Heart left ventricle (tissue), 16 donors: ENCODE results near the gene ETS2. TPM values are rescaled to one million over a fixed set of nuclear protein-coding genes. Genes with fewer than 3 reads are reported as not detected.

Source experiments
- ATAC-seq, 4 donors: fragments of 200-7000 bp; cut with Tn5 transposase; one replicate each; pipeline ENCODE4 v1.9.1; 2020 to 2022; ENCODE audit warnings: moderate library complexity in 4 of 4, mild to moderate bottlenecking in 3 of 4, moderate number of reproducible peaks in 1 of 4
- DNase-seq, 5 donors: peaks; one replicate each; pipeline ENCODE4 v3.0.0-alpha.2; 2020
- H3K27ac ChIP-seq, 12 donors: fragments of 200-600 bp; sonication (generic) in 4 of 12; one replicate each; pipeline versions ENCODE4 v1.5.0 to v1.8.0; 2016 to 2022; ENCODE audit warnings: mild to moderate bottlenecking in 2 of 12
- H3K27me3 ChIP-seq, 9 donors: fragments of 200-600 bp; sonication (generic) in 2 of 9; one replicate each; pipeline versions ENCODE4 v1.5.1 to v1.8.0; 2016 to 2022; ENCODE audit warnings: mild to moderate bottlenecking in 3 of 9
- H3K36me3 ChIP-seq, 9 donors: fragments of 200-600 bp; sonication (generic) in 2 of 9; one replicate each; pipeline versions ENCODE4 v1.5.0 to v1.8.0; 2018 to 2022; ENCODE audit warnings: mild to moderate bottlenecking in 2 of 9
- H3K4me1 ChIP-seq, 12 donors: fragments of 200-600 bp; sonication (generic) in 4 of 12; one replicate each; pipeline versions ENCODE4 v1.5.0 to v1.8.0; 2016 to 2022; ENCODE audit warnings: mild to moderate bottlenecking in 3 of 12
- H3K4me3 ChIP-seq, 12 donors: fragments of 200-600 bp; sonication (generic) in 4 of 12; one replicate each; pipeline versions ENCODE4 v1.5.0 to v1.8.0; 2017 to 2022; ENCODE audit warnings: mild to moderate bottlenecking in 9 of 12, moderate library complexity in 4 of 12
- H3K9me3 ChIP-seq, 12 donors: fragments of 200-600 bp; sonication (generic) in 4 of 12; one replicate each; pipeline versions ENCODE4 v1.5.0 to v1.8.0; 2016 to 2022; ENCODE audit warnings: mild to moderate bottlenecking in 1 of 12
- CTCF ChIP-seq, 12 donors: fragments of 200-600 bp; sonication (generic) in 4 of 12; IDR thresholded peaks; one replicate each; pipeline versions ENCODE4 v1.5.0 to v1.8.0; 2018 to 2022; ENCODE audit warnings: antibody characterized with exemption in 12 of 12, mild to moderate bottlenecking in 5 of 12
- POLR2A ChIP-seq, 2 donors: fragments of 450-650 bp; IDR thresholded peaks; one replicate each; pipeline ENCODE4 v1.6.1; 2017; ENCODE audit warnings: antibody characterized with exemption in 2 of 2, mild to moderate bottlenecking in 2 of 2, moderate library complexity in 2 of 2
- WGBS, 4 donors: extraction: QIAGEN DNeasy Blood & Tissue Kit in 2 of 4; methylation state at CpG; one replicate each; pipeline versions ENCODE4 v1.1.5 to v1.1.7; 2013 to 2018; 5-methylcytosine and 5-hydroxymethylcytosine counted together
- intact Hi-C, 10 donors: fragments of 100-400 bp; cut with DNase I; formaldehyde crosslinking; loops; one replicate each; pipeline versions ENCODE4 v1.11.1 to v1.14.2; 2022
- polyA plus RNA-seq, 2 donors: library from polyadenylated mRNA; stranded (reverse); fragments of 200-250 nt; gene quantifications; one replicate each; pipeline ENCODE4 v1.2.3, GENCODE V29; 2013
- total RNA-seq, 9 donors: library from RNA; depleted of rRNA in 2 of 9; stranded (reverse); fragments of >200 nt in 2 of 9; fragmentation: NEBNext Ultra II Directional in 3 of 9; extraction: Animal tissue kit (Norgen Biotek cat#: 25700) in 3 of 9; gene quantifications; one replicate each; pipeline versions ENCODE4 v1.1.0 to v1.2.4, GENCODE V29; 2016 to 2023
- donor health status: ischemic (EF 13 %, LVEDD 7.1; RV severe dilation, severe dysfunction).
- donor health status: healthy with polysubstance abuse.
- donor health status: DM: no; HTN: yes; CAD: no.
- donor health status: DM: no; HTN: no; CAD: no.
- donor health status: ischemic (EF 25% LVEDD 6.9; RV normal size, moderate dysfunction).
- donor health status: ischemic (EF 25% LVEDD 5.7; RV mildly dilated, moderate dysfunction).
- donor health status: healthy.
- donor health status: DM: yes; HTN: yes; CAD: no.
- donor health status: ischemic (EF 35%, LVEDD 5.7; RV mildly dilated, moderate dysfunction).
- donor health status: nonischemic (EF 11% LVEDD 7.7; RV severe dilation, severe dysfunction).
- donor health status: DM: yes; HTN: yes; CAD: no.
- donor health status: PGD.
- donor health status: ischemic (EF 29% LVEDD 5.4; RV normal size, mild dysfunction).
- donor health status: nonischemic (EF 23%, LVEDD 6.1; RV moderate dilation, normal function).

ETS2 gene
- total and polyA plus RNA-seq, 11 donors = 19.0 to 92.7 (median 41.0) TPM

- TF ChIP-seq POLR2A (IDR thresholded peaks at IDR 0.05) = no peak
- ATAC-seq (no peak), DNase-seq (no peak)
- Histone ChIP-seq H3K27ac (no peak overlapping the region), H3K27me3 (no peaks in the 10 kb centered on the region), H3K36me3 (no peaks in the 10 kb centered on the region), H3K9me3 (no peaks in the 10 kb centered on the region), H3K4me3 (no peak overlapping the region), H3K4me1 (peaks cover 0 to 5% (median 0%) of the 10 kb centered on the region in 12 donors)
- 88 to 93% (median 91%) methylated on average over 6 of the region's 6 CpGs for WGBS, 4 donors
- intact Hi-C loops = loop anchor here in 4 of 10 donors (5.0 kb wide), 3 partner anchors 41 to 66 kb away; no protein-coding TSS in a partner anchor
Measured at GRCh38 chr21:38798081-38798480, 7.6 kb upstream of the ETS2 start.

GRCh38 chr21:38798481-38798882 is 7.2 kb upstream of the ETS2 start:
- no peak for TF ChIP-seq POLR2A (IDR thresholded peaks at IDR 0.05)
- no peak for TF ChIP-seq CTCF (IDR thresholded peaks at IDR 0.05)
- ATAC-seq = no peak
- Histone ChIP-seq H3K27me3 (no peaks in the 10 kb centered on the region), H3K27ac (no peak overlapping the region), H3K4me3 (no peak overlapping the region), H3K9me3 (no peaks in the 10 kb centered on the region), H3K36me3 (no peaks in the 10 kb centered on the region), H3K4me1 (peaks cover 0 to 5% (median 0%) of the 10 kb centered on the region in 12 donors)
- intact Hi-C loops = loop anchor here in 4 of 10 donors (5.0 kb wide), 3 partner anchors 41 to 66 kb away; no protein-coding TSS in a partner anchor
- DNase-seq = no peak
- WGBS, 4 donors = 85 to 88% (median 86%) methylated on average over 7 of the region's 7 CpGs

GRCh38 chr21:38800046-38800758 is 5.5 kb upstream of the ETS2 start:
- intact Hi-C loops = loop anchor here in 8 of 10 donors (5.0 to 10.0 kb wide), 13 partner anchors 38 to 342 kb away; no protein-coding TSS in a partner anchor
- no peak for ATAC-seq
- no peaks in the 10 kb centered on the region for H3K27me3 ChIP-seq

DNA sequence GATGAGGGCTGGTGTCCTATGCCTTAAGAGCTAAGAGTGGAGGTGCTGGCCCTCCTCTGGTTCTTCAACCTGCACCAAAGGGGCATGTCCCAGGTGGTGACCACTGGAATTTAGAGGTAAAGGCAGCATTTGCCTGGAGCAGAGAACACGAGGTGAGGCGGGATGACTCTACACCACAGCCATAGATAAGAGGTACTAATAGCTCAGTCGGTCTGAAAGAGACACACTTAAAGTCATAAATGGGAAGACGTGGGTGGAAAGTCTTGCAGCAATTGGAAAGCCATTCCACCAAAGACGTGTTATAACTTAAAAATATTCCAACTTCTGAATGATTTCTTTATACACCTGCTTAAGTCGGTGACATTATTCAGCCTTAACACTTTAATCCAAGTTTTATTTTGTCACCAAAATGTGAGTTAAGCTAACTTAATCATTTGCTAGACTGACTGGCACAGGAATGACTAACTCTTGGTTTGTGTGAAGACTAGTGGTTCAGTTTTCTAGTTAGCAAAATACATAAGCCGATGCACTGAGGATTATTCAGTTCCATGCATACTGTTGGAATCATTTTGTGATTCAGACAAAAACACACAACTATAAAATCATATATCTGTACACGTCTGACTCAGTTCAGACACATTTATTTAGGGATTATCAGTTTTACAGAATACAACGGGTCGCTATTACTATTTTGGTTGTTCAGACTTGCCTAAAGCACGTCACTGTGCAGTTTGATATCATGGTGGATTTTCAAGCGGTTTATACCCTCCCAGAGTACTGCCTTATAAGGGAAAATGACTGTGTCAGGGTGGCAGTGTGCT is 4.6 kb upstream of the ETS2 start:
- DNase-seq (no peak), ATAC-seq (no peak)
- H3K4me3 ChIP-seq = no peak overlapping the region
- intact Hi-C loops = loop anchor here in 8 of 10 donors (5.0 to 10.0 kb wide), 13 partner anchors 39 to 341 kb away; no protein-coding TSS in a partner anchor
- peaks cover 0 to 16% (median 6%) of the 10 kb centered on the region in 12 donors for H3K4me1 ChIP-seq
- TF ChIP-seq POLR2A (IDR thresholded peaks at IDR 0.05) = no peak
- no peak for TF ChIP-seq CTCF (IDR thresholded peaks at IDR 0.05)
- H3K36me3 ChIP-seq = no peaks in the 10 kb centered on the region
- H3K27me3 ChIP-seq = no peaks in the 10 kb centered on the region
- H3K9me3 ChIP-seq = no peaks in the 10 kb centered on the region
- no peak overlapping the region for H3K27ac ChIP-seq
- 90 to 95% (median 93%) methylated on average over 12 of the region's 12 CpGs for WGBS, 4 donors

More at GRCh38 chr21:38800046-38800758, 5.5 kb upstream of the ETS2 start:
- DNase-seq = no peak
- Histone ChIP-seq H3K4me3 (no peak overlapping the region), H3K4me1 (peaks cover 0 to 14% (median 5%) of the 10 kb centered on the region in 12 donors), H3K9me3 (no peaks in the 10 kb centered on the region), H3K27ac (no peak overlapping the region), H3K36me3 (no peaks in the 10 kb centered on the region)
- 92 to 98% (median 96%) methylated on average over 5 of the region's 5 CpGs for WGBS, 4 donors
- TF ChIP-seq CTCF (IDR thresholded peaks at IDR 0.05) = no peak
- no peak for TF ChIP-seq POLR2A (IDR thresholded peaks at IDR 0.05)
